T47D (cell line): ENCODE measurements around the gene NDUFA8.

Experiments
- DNase-seq, 2 experiments: peaks; one replicate each; pipeline versions ENCODE4 v3.0.0 to v3.0.0-alpha.2; 2011 to 2012; ENCODE audit warnings: low read depth in 1 of 2, low spot score in 1 of 2
- JUND ChIP-seq: IDR thresholded peaks from 2 replicates; pipeline ENCODE4 v1.6.1; 2012; ENCODE audit warnings: low read depth
- in situ Hi-C: cut with HindIII; loops from 2 replicates; pipeline ENCODE4 v1.10.0; 2016; ENCODE audit warnings: low sequenced_read_pairs, low pct_unique_long_range_greater_than_20kb

The NDUFA8 gene

DNA sequence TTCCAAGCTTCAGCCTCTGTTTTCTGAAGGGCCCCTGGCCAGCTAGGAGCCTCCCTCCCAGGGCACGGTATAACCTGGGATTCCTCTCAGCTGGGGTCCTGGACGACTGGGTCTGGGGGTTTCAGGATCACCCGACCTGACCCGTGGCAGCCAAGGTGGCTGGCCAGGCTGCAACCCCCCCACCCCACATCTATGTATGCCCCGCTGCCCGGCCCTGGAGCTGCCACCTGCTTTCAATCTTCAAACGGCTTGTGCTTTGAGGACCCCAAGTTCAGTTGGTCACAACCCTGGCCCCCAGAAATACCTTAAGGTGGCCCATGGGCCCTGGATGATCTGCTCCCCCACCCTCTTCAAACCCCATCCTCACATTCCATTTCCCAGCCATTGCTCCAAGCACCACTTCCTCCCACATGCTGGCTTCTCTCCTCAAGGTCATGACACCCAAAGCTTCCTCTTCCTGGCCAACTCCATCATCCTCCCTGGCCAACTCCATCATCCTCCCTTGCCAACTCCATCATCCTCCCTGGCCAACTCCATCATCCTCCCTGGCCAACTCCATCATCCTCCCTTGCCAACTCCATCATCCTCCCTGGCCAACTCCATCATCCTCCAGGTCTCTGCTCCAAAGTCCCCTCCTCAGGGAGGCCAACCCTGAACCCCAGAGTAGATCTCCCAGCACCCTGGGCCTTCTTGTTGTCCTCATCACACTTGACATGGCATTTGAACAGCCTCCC lies 49.3 kb downstream of the NDUFA8 start:
- DNase-seq = no peak
- in situ Hi-C loops = no loop called here
- TF ChIP-seq JUND = no peak

DNA sequence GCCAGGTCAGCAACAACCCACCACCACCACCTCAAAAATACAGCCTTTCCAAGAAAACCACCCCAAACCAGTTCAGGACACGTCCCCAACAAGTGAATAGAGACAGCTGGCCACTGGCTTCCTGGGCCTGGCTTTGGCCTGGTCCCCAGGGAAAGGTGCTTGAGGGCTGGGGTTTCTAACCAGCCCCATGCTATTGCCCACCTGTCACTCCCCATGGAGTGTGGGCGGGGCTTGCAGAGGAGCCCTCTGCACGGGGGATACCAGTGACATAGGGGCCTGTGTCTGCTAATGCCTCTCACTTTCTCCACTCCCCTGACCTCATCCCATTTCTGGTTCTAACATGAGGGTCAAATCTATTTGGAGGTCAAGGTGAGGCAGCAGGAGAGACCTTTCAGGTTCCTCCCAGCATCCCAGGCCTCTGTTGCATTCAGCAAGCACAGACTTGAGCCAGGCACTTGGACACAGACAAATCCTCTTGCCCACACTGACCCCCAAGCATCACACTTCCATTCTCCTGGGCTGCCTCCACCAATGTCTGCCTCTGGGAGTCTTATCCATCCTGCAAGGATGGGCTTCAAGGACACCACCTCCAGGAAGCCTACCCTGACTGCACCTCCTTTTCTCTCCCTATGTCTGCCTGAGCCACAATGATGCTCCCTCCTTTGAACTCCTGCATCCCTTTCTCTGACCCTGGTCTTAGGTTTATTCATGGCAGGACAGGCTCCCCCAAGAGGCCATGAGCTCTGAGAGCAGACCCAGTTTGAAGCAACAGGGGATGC lies 50.4 kb downstream of the NDUFA8 start:
- TF ChIP-seq JUND = no peak
- DNase-seq = no peak
- in situ Hi-C loops = no loop called here

DNA sequence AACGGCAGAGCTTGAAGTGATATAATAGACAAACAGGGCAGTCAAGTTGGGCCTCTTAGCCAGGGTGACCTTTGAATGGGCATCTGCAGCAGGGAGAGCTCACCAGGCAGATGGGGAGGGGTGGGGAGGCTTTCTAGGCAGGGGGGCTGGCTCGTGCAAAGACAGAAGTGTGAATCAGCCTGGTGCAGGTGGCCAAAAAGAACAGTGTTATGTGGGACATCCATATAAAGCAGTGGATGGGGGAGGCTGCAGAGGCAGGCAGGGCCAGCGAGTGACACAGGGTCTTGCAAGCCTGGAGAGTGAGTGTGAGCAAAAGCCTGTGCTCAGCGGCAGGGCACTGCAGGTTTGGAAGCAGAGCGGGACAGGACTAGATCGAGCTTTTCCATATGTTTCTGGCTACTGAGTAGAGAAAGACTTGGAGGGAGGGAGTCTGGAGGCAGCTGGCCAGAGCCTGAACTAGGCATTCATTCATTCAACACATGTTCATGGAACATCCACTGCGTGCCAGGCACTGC lies 52.2 kb downstream of the NDUFA8 start:
- TF ChIP-seq JUND = no peak
- DNase-seq = no peak
- in situ Hi-C loops = no loop called here

DNA sequence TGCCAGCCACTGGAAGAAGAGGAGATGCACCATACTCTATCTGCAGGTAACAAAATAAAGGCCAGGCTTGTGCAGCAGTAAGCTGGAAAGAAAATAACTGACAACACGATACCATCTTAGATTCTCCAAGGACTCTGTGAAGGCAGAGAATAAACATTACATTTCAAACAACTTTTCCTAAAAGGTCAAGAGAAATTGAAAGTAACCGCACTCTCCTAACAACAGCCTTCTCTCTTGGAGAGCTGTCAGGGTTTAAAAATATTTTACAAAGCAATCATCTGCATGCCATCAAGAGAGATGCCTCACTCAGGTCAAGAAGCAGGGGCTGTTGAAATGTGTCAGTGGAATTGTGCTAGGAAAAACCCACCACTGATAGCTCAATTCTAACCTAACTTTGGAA lies 53.0 kb downstream of the NDUFA8 start:
- in situ Hi-C loops = no loop called here
- no peak for TF ChIP-seq JUND
- no peak for DNase-seq

DNA sequence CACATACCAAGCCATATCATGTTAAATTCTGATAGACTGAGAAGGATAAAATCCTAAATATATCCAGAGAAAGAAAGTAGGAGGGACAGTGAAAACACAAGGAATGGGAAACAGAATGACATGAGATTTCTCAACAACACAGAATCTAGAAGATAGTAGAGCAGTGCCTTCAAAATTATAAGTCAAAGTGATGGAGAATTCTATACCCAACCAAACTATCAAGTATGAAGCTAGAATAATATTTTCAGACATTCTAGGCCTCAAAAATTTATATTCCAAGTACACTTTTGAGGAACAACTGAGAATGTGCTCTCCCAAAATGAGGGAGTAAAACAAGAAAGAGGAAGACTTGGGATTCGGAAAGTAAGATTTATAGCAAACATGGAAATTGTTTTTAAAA lies 55.6 kb downstream of the NDUFA8 start:
- no peak for DNase-seq
- in situ Hi-C loops = no loop called here
- TF ChIP-seq JUND = no peak

DNA sequence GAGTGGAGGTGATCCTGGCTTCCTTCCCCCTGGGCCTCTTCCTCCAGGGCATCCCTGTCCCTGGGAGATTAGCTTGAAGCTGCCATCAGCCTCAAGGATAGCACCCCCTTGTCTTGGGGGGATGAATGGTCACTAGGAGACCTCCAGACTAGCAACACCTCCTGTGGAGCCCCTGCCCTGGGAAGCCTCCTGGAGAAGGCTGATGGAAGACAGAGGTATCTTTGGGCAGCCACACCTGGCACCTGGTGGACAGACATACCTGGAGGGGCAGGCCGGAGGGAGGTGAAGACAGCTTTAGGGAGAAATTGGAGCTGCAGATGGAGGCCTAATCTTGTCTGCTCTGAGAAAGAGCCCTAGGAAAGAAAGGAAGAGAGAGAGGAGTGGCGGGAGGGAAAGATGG lies 57.4 kb downstream of the NDUFA8 start:
- in situ Hi-C loops = no loop called here
- TF ChIP-seq JUND = no peak
- no peak for DNase-seq

DNA sequence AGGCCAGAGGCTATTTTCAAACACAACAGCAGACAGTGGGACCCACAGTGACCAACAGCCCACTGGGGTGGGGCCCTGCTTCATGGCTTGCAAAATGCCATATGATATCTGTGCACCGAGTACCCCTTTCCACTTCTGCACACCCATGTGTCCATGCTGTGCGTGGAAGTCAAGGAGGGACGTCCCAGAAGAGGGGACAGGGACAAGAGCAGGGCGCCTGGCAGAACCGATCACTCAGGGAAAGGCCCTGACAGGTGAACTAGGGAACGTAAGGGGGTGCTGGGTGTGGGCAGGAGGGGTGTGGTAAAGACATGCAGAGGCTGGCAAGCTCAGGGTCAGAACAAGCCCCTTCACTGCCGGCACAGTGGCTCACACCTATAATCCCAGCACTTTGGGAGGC lies 58.8 kb downstream of the NDUFA8 start:
- DNase-seq = no peak
- in situ Hi-C loops = no loop called here
- TF ChIP-seq JUND = no peak

DNA sequence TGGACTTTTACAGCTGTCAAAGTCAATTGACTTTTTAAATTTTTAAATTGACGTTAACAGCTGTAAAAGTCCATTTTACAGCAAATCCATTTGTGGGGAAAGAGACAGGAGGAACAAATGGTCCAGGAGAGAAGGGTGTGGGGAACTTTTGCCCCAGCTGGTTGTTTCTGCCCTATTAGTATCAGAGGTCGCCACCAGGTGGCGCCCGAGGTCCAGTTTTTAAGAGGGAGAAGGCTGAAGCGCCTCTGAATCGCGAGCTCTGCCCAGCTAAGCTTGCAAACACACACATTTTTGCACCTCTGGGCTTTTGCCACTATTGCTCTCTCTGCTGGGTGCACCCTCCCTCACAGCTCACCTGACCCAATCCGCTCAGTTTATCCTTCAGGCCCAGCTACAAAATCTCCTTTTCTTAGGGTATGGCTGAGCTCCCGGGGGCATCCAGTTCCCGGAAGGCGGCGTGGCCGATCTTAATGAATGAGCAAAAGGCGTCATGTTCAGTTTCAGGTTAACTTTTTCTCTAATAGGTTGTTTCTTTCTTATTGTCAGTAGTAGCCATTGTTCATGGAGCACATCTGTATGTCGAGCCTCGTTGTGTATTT lies 60.2 kb downstream of the NDUFA8 start:
- TF ChIP-seq JUND = no peak
- in situ Hi-C loops = no loop called here
- DNase-seq = peak; percentile 70 to 89

DNA sequence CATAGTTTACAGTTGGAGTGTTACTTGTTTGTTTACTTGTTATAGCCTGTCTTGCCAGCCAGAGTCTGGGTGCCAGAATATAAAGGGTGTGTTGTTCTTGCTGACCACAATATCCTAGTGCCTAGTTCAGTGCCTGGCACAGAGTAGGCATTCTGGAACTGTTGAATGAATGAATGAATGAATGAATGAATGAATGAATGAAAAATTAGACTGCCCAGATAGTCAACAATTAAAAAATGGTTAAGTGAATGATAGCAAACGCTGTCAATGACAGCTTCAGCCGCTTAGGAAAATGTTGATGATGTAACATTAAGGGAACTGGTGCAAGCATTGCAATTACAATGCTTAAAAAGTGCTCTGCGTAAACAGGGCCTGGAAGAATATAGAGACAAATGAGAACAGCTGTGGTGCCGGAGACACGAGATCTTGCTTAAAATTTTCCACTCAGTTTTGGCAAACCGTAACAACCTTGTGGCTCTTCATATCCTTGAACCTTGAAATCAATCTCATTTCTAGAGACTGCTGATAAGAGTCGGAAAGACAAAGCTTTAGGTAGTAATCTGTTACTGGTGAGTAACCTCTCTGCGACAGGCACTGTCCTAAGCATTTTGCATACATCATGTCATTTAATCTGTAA lies 61.8 kb downstream of the NDUFA8 start:
- no peak for TF ChIP-seq JUND
- no peak for DNase-seq
- in situ Hi-C loops = no loop called here

DNA sequence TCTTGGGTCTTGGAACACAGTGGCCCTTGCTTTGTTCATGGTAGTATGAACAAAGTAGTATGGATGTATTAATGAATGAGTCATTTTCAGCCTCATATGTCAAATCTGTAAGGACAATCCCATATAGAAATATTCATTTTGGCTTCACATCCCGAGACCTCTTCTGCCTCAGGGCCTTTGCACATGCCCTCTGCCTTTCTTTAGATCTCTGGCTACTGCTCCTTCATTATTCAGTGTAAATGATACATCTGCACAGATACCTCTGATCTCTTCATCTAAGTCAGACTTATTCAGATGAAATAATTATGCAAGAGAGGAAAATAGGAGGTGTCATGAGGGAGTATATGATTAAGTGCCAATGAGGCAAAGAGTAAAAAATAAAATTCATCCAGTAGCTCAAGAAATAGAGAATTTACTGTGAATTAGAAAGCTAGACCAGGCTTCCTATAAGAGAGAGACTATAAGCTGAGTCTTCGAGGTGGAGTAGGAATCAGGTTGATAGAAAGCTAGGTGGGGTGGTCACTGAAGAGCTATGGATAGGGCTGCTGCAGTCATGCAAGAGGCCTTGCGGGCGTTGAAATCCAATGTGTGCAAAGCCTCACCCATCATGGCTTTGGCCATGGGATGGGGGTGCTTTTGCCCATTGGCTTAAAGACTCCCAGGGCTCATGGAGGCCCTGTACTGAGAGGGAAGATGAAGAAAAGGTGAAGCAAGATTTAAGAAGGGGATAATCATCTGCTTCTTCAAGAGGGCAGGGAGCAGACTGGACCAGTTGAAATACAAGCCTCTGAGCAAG lies 62.8 kb downstream of the NDUFA8 start:
- in situ Hi-C loops = no loop called here

DNA sequence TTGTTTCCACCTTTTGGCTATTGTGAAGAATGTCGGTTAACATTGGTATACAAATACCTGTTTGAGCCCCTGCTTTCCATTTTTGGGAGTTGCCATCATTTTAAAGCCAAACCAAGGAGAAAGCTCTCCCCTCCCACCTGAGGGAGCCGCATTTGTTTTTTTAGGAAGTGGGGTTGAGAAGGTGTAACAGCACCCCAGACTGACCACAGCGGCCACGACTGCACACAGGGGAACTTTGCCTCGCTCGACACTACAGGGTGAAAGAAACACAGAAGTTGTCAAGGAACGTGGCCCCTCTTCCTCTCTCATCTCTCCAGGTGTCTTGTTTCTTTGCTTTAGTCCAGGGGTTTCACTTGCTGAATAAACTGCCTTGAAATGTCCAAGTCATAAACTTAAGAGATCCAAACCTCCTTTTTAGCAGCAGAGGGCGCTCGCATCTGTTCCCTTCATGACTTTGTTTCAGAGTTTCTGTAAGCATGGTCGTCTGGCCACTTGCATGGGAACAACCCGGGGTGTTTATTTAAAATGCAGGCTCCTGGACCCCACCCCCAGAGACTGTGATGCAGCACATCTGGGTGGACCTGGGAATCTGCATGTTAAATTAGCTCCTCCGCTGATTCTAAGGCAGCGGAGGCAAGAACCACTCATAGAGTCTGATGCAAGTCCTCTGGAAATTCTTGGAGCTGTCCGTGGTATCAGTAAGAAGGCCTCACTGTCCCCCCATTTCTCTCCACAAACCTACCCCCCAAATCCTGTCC lies 64.4 kb downstream of the NDUFA8 start:
- no peak for TF ChIP-seq JUND
- in situ Hi-C loops = no loop called here
- DNase-seq = peak in 1 of 2 experiments; percentile 81

More for the DNA sequence above, 62.8 kb downstream of the NDUFA8 start:
- no peak for TF ChIP-seq JUND
- DNase-seq = no peak
